Measurements from ENCODE around the gene LDLR.
A peak's percentile ranks its signal among the peaks of the same experiment; 100 is the strongest.
"Not testable (repeated sequence)": the region's sequence is repeated elsewhere in the genome, so short reads cannot be mapped to it uniquely, and the experiment has no call there.

Gene LDLR

DNA sequence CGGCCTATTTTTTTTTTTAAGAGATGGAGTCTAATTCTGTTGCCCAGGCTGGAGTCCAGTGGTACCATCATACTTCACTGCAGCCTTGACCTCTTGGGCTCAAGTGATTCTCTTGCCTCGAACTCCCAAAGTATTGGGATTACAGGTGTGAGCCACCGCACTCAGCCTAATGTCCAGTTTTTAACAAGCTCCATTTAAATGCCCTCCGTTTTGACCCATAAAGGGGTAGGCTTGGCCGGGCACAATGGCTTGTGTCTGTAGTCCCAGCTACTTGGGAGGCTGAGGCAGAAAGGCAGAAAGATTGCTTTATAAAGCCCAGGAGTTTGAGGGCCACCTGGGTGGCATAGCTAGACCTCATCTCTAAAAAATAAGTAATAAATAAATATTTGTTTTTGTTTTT is 11.8 kb downstream of the LDLR start:
- ATAC-seq (replicated peaks): no peak
- H3K9me3 Mint-ChIP-seq: peaks cover 0 to 2% of the 10 kb centered on the region in 2 donors
- H3K4me3 Mint-ChIP-seq: no peak overlapping the region
- H3K27ac Mint-ChIP-seq: peak overlapping the region in 1 of 2 donors; percentile 76
- peaks cover 57% of the 10 kb centered on the region for H3K36me3 Mint-ChIP-seq (ENCODE audit: insufficient read depth)
- no peak for DNase-seq
- H3K27me3 Mint-ChIP-seq: no peaks in the 10 kb centered on the region
- H3K4me1 Mint-ChIP-seq (ENCODE audit: low read depth in 2 of 2): peaks cover 6 to 10% of the 10 kb centered on the region in 2 donors

DNA sequence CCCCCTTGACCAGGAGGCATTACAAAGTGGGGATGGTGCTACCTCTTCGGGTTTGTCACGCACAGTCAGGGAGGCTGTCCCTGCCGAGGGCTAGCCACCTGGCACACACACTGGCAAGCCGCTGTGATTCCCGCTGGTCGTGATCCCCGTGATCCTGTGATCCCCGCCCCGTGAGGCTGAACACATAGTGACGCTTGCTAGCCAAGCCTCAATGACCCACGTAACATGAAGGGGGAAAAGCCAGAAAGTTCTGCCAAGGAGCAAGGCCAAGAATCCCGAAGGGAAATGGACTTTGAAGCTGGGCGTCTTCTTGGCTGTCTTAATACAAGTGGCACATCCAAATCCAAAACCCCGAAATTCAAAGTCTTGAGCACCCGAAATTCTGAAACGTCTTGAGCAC is 13.7 kb downstream of the LDLR start:
- DNase-seq (no peak), ATAC-seq (replicated peaks) (no peak)
- peaks cover 0 to 4% of the 10 kb centered on the region in 2 donors for H3K4me1 Mint-ChIP-seq (ENCODE audit: low read depth in 2 of 2)
- H3K27me3 Mint-ChIP-seq: no peaks in the 10 kb centered on the region
- no peaks in the 10 kb centered on the region for H3K9me3 Mint-ChIP-seq
- no peak overlapping the region for H3K27ac Mint-ChIP-seq
- H3K4me3 Mint-ChIP-seq: no peak overlapping the region
- H3K36me3 Mint-ChIP-seq (ENCODE audit: insufficient read depth): peaks cover 69% of the 10 kb centered on the region

DNA sequence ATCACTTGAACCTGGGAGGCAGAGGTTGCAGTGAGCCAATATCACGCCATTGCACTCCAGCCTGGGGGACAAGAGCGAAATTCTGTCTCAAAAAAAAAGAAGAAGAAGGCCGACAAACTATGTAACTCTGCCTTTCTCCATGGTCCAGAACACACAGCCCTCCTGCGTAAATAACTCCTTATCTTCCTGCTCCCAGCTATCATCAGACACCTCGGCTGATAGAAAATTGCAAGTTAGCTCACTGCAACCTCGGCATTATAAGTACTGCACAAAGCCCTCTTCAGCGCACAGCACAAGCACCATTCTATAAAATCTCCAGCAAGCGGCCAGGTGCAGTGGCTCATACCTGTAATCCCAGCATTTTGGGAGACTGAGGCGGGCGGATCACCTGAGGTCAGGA is 14.4 kb downstream of the LDLR start:
- H3K4me3 Mint-ChIP-seq; H3K4me1 Mint-ChIP-seq (ENCODE audit: low read depth in 2 of 2); ATAC-seq (replicated peaks); H3K27me3 Mint-ChIP-seq; DNase-seq; H3K9me3 Mint-ChIP-seq: not testable (repeated sequence)
- peaks cover 76% of the 10 kb centered on the region for H3K36me3 Mint-ChIP-seq (ENCODE audit: insufficient read depth)
- peak overlapping the region in 1 of 2 donors; percentile 19 for H3K27ac Mint-ChIP-seq

DNA sequence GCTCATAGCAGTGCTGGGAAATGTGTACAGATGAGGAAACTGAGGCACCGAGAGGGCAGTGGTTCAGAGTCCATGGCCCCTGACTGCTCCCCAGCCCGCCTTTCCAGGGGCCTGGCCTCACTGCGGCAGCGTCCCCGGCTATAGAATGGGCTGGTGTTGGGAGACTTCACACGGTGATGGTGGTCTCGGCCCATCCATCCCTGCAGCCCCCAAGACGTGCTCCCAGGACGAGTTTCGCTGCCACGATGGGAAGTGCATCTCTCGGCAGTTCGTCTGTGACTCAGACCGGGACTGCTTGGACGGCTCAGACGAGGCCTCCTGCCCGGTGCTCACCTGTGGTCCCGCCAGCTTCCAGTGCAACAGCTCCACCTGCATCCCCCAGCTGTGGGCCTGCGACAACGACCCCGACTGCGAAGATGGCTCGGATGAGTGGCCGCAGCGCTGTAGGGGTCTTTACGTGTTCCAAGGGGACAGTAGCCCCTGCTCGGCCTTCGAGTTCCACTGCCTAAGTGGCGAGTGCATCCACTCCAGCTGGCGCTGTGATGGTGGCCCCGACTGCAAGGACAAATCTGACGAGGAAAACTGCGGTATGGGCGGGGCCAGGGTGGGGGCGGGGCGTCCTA is 15.9 kb downstream of the LDLR start:
- Mint-ChIP-seq H3K4me3 (no peak overlapping the region), H3K27me3 (no peaks in the 10 kb centered on the region), H3K9me3 (no peaks in the 10 kb centered on the region), H3K36me3 (ENCODE audit: insufficient read depth) (peaks cover 85% of the 10 kb centered on the region), H3K4me1 (ENCODE audit: low read depth in 2 of 2) (peaks cover 0 to 1% of the 10 kb centered on the region in 2 donors), H3K27ac (peak overlapping the region in 1 of 2 donors; percentile 19)
- ATAC-seq (replicated peaks) (no peak), DNase-seq (no peak)

DNA sequence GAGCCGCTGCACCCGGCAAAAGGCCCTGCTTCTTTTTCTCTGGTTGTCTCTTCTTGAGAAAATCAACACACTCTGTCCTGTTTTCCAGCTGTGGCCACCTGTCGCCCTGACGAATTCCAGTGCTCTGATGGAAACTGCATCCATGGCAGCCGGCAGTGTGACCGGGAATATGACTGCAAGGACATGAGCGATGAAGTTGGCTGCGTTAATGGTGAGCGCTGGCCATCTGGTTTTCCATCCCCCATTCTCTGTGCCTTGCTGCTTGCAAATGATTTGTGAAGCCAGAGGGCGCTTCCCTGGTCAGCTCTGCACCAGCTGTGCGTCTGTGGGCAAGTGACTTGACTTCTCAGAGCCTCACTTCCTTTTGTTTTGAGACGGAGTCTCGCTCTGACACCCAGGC is 17.2 kb downstream of the LDLR start:
- no peaks in the 10 kb centered on the region for H3K9me3 Mint-ChIP-seq
- H3K36me3 Mint-ChIP-seq (ENCODE audit: insufficient read depth): peaks cover 92% of the 10 kb centered on the region
- DNase-seq: no peak
- no peak overlapping the region for H3K4me3 Mint-ChIP-seq
- no peak for ATAC-seq (replicated peaks)
- H3K27me3 Mint-ChIP-seq: no peaks in the 10 kb centered on the region
- no peaks in the 10 kb centered on the region for H3K4me1 Mint-ChIP-seq (ENCODE audit: low read depth in 2 of 2)
- peak overlapping the region in 1 of 2 donors; percentile 60 for H3K27ac Mint-ChIP-seq

DNA sequence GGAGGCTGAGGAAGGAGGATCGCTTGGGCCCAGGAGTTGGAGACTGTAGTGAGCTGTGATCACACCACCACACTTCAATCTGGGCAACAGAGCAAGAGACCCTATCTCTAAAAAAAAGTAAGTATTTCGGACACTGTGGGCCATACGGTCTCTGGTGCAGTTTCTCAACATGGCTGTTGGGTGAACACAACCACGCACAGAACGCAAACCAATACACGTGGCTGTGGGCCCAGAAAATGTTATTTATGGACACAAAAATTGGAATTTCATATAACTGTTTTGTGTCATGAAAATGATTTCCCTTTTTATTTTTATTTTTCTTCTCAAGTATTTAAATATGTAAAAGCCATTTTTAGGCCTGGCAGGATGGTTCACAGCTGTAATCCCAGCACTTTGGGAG is 19.5 kb downstream of the LDLR start:
- no peak overlapping the region for H3K27ac Mint-ChIP-seq
- H3K36me3 Mint-ChIP-seq (ENCODE audit: insufficient read depth): peaks cover 91% of the 10 kb centered on the region

DNA sequence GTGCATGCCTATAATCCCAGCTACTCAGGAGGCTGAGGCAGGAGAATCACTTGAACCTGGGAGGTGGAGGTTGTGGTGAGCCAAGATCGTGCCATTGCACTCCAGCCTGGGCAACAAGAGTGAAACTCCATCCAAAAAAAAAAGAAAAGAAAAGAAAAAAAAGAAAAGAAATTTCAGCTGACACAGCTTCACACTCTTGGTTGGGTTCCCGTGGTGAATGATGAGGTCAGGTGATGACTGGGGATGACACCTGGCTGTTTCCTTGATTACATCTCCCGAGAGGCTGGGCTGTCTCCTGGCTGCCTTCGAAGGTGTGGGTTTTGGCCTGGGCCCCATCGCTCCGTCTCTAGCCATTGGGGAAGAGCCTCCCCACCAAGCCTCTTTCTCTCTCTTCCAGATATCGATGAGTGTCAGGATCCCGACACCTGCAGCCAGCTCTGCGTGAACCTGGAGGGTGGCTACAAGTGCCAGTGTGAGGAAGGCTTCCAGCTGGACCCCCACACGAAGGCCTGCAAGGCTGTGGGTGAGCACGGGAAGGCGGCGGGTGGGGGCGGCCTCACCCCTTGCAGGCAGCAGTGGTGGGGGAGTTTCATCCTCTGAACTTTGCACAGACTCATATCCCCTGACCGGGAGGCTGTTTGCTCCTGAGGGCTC is 22.0 kb downstream of the LDLR start:
- Mint-ChIP-seq H3K4me3 (no peak overlapping the region), H3K27me3 (no peaks in the 10 kb centered on the region), H3K36me3 (ENCODE audit: insufficient read depth) (peaks cover 84% of the 10 kb centered on the region), H3K27ac (peak overlapping the region in 1 of 2 donors; percentile 8), H3K4me1 (ENCODE audit: low read depth in 2 of 2) (peaks cover 0 to 3% of the 10 kb centered on the region in 2 donors), H3K9me3 (no peaks in the 10 kb centered on the region)
- no peak for ATAC-seq (replicated peaks)
- DNase-seq: no peak

More for the DNA sequence above, 19.5 kb downstream of the LDLR start:
- DNase-seq (no peak), ATAC-seq (replicated peaks) (no peak)
- Mint-ChIP-seq H3K9me3 (no peaks in the 10 kb centered on the region), H3K27me3 (no peaks in the 10 kb centered on the region), H3K4me3 (no peak overlapping the region), H3K4me1 (ENCODE audit: low read depth in 2 of 2) (peaks cover 0 to 3% of the 10 kb centered on the region in 2 donors)

DNA sequence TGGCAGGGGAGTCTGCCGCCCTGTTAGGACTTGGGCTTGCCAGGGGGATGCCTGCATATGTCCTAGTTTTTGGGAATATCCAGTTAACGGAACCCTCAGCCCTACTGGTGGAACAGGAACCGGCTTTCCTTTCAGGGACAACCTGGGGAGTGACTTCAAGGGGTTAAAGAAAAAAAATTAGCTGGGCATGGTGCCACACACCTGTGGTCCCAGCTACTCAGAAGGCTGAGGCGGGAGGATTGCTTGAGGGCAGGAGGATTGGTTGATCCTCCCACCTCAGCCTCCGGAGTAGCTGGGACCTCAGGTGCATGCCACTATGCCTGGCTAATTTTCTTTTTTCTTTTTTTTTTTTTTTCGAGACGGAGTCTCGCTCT is 22.5 kb downstream of the LDLR start:
- ATAC-seq (replicated peaks) (no peak), DNase-seq (no peak)
- Mint-ChIP-seq H3K4me3 (no peak overlapping the region), H3K27ac (no peak overlapping the region), H3K27me3 (no peaks in the 10 kb centered on the region), H3K36me3 (ENCODE audit: insufficient read depth) (peaks cover 84% of the 10 kb centered on the region), H3K4me1 (ENCODE audit: low read depth in 2 of 2) (peaks cover 0 to 3% of the 10 kb centered on the region in 2 donors), H3K9me3 (no peaks in the 10 kb centered on the region)

DNA sequence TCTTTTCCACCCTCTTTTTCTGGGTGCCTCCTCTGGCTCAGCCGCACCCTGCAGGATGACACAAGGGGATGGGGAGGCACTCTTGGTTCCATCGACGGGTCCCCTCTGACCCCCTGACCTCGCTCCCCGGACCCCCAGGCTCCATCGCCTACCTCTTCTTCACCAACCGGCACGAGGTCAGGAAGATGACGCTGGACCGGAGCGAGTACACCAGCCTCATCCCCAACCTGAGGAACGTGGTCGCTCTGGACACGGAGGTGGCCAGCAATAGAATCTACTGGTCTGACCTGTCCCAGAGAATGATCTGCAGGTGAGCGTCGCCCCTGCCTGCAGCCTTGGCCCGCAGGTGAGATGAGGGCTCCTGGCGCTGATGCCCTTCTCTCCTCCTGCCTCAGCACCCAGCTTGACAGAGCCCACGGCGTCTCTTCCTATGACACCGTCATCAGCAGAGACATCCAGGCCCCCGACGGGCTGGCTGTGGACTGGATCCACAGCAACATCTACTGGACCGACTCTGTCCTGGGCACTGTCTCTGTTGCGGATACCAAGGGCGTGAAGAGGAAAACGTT is 24.0 kb downstream of the LDLR start:
- DNase-seq (no peak), ATAC-seq (replicated peaks) (no peak)
- H3K9me3 Mint-ChIP-seq: no peaks in the 10 kb centered on the region
- H3K4me3 Mint-ChIP-seq: no peak overlapping the region
- H3K27me3 Mint-ChIP-seq: no peaks in the 10 kb centered on the region
- peak overlapping the region in 1 of 2 donors; percentile 82 for H3K27ac Mint-ChIP-seq
- peaks cover 0 to 3% of the 10 kb centered on the region in 2 donors for H3K4me1 Mint-ChIP-seq (ENCODE audit: low read depth in 2 of 2)
- peaks cover 85% of the 10 kb centered on the region for H3K36me3 Mint-ChIP-seq (ENCODE audit: insufficient read depth)

DNA sequence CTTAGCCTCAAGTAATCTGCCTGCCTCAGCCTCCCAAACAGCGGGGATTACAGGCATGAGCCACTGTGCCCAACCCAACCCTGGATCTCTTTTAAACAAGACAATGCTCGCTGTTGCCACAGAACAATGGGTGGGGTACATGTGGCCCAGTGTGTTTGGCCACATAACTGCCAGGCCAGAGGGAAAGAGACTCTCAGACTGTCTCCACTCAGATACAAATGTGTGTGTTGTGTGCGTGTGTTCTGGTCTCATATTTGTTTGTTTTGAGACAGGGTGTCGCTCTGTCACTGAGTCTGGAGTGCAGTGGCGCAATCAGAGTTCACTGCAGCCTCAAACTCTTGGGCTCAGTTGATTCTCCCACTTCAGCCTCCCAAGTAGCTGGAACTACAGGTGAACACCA is 25.8 kb downstream of the LDLR start:
- Mint-ChIP-seq H3K4me1 (ENCODE audit: low read depth in 2 of 2) (peaks cover 0 to 3% of the 10 kb centered on the region in 2 donors), H3K27me3 (no peaks in the 10 kb centered on the region), H3K4me3 (no peak overlapping the region), H3K9me3 (no peaks in the 10 kb centered on the region), H3K36me3 (ENCODE audit: insufficient read depth) (peaks cover 87% of the 10 kb centered on the region), H3K27ac (no peak overlapping the region)
- no peak for DNase-seq
- no peak for ATAC-seq (replicated peaks)

DNA sequence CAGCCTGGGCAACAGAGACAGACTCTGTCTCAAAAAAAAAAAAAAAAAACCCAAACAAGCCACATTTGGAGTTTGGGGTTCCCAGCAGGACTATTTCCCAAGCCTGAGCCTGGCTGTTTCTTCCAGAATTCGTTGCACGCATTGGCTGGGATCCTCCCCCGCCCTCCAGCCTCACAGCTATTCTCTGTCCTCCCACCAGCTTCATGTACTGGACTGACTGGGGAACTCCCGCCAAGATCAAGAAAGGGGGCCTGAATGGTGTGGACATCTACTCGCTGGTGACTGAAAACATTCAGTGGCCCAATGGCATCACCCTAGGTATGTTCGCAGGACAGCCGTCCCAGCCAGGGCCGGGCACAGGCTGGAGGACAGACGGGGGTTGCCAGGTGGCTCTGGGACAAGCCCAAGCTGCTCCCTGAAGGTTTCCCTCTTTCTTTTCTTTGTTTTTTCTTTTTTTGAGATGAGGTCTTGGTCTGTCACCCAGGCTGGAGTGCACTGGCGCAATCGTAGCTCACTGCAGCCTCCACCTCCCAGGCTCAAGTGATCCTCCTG is 26.7 kb downstream of the LDLR start:
- peaks cover 87% of the 10 kb centered on the region for H3K36me3 Mint-ChIP-seq (ENCODE audit: insufficient read depth)
- peak overlapping the region in 1 of 2 donors; percentile 80 for H3K27ac Mint-ChIP-seq
- H3K27me3 Mint-ChIP-seq: no peaks in the 10 kb centered on the region

DNA sequence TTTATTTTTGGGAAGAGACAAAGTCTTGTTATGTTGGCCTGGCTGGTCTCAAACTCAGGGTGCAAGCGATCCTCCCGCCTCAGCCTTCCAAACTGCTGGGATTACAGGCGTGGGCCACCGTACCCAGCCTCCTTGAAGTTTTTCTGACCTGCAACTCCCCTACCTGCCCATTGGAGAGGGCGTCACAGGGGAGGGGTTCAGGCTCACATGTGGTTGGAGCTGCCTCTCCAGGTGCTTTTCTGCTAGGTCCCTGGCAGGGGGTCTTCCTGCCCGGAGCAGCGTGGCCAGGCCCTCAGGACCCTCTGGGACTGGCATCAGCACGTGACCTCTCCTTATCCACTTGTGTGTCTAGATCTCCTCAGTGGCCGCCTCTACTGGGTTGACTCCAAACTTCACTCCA is 27.2 kb downstream of the LDLR start:
- Mint-ChIP-seq H3K4me3 (no peak overlapping the region), H3K9me3 (no peaks in the 10 kb centered on the region), H3K27ac (peak overlapping the region in 1 of 2 donors; percentile 80), H3K27me3 (no peaks in the 10 kb centered on the region), H3K4me1 (ENCODE audit: low read depth in 2 of 2) (peaks cover 0 to 3% of the 10 kb centered on the region in 2 donors), H3K36me3 (ENCODE audit: insufficient read depth) (peaks cover 87% of the 10 kb centered on the region)
- DNase-seq (no peak), ATAC-seq (replicated peaks) (no peak)

More for the DNA sequence above, 26.7 kb downstream of the LDLR start:
- Mint-ChIP-seq H3K4me1 (ENCODE audit: low read depth in 2 of 2) (peaks cover 0 to 3% of the 10 kb centered on the region in 2 donors), H3K9me3 (no peaks in the 10 kb centered on the region), H3K4me3 (no peak overlapping the region)
- ATAC-seq (replicated peaks) (no peak), DNase-seq (no peak)

DNA sequence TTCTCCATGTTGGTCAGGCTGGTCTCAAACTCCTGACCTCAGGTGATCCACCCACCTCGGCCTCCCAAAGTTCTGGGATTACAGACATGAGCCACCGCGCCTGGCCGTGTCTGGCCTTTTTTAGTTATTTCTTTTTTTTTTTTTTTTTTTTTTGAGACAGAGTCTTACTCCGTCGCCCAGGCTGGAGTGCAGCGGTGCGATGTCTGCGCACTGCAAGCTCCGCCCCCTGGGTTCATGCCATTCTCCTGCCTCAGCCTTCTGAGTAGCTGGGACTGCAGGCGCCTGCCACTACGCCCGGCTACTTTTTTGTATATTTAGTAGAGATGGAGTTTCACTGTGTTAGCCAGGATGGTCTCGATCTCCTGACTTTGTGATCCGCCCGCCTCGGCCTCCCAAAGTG is 32.7 kb downstream of the LDLR start:
- not testable (repeated sequence) for H3K27me3 Mint-ChIP-seq; ATAC-seq (replicated peaks); H3K4me3 Mint-ChIP-seq; H3K9me3 Mint-ChIP-seq; H3K4me1 Mint-ChIP-seq (ENCODE audit: low read depth in 2 of 2); DNase-seq; H3K27ac Mint-ChIP-seq
- H3K36me3 Mint-ChIP-seq (ENCODE audit: insufficient read depth): peaks cover 76% of the 10 kb centered on the region

DNA sequence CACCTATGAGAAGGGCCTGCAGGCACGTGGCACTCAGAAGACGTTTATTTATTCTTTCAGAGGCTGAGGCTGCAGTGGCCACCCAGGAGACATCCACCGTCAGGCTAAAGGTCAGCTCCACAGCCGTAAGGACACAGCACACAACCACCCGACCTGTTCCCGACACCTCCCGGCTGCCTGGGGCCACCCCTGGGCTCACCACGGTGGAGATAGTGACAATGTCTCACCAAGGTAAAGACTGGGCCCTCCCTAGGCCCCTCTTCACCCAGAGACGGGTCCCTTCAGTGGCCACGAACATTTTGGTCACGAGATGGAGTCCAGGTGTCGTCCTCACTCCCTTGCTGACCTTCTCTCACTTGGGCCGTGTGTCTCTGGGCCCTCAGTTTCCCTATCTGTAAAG is 33.9 kb downstream of the LDLR start:
- Mint-ChIP-seq H3K36me3 (ENCODE audit: insufficient read depth) (peaks cover 72% of the 10 kb centered on the region), H3K27me3 (no peaks in the 10 kb centered on the region), H3K4me1 (ENCODE audit: low read depth in 2 of 2) (peaks cover 2 to 4% of the 10 kb centered on the region in 2 donors), H3K4me3 (no peak overlapping the region), H3K27ac (no peak overlapping the region), H3K9me3 (no peaks in the 10 kb centered on the region)
- no peak for ATAC-seq (replicated peaks)
- DNase-seq: no peak
